IgD-negative memory B cell (primary cell): ENCODE results near the gene SBNO2. TPM values are rescaled to one million over a fixed set of nuclear protein-coding genes. Genes with fewer than 3 reads are reported as not detected.
A peak's percentile ranks its signal among the peaks of the same experiment; 100 is the strongest.

Experiments used
- H3K27ac Mint-ChIP-seq, 3 donors: one replicate each; pipeline ENCODE4 v1.8.0; 2020 to 2022; ENCODE audit warnings: mild to moderate bottlenecking in 3 of 3, mixed read lengths in 3 of 3, moderate library complexity in 1 of 3
- H3K27me3 Mint-ChIP-seq: one replicate; pipeline ENCODE4 v1.8.0; 2021; ENCODE audit warnings: mixed read lengths
- H3K36me3 Mint-ChIP-seq: one replicate; pipeline ENCODE4 v1.8.0; 2020; ENCODE audit warnings: mild to moderate bottlenecking, mixed read lengths
- H3K4me1 Mint-ChIP-seq, 3 donors: one replicate each; pipeline ENCODE4 v1.8.0; 2020 to 2022; ENCODE audit warnings: mixed read lengths in 3 of 3, mild to moderate bottlenecking in 1 of 3
- H3K4me3 Mint-ChIP-seq, 4 donors: one replicate each; pipeline ENCODE4 v1.8.0; 2020 to 2022; ENCODE audit warnings: mild to moderate bottlenecking in 4 of 4, mixed read lengths in 4 of 4, moderate library complexity in 3 of 4
- H3K9me3 Mint-ChIP-seq, 3 donors: one replicate each; pipeline ENCODE4 v1.8.0; 2020 to 2021; ENCODE audit warnings: mixed read lengths in 3 of 3, mild to moderate bottlenecking in 1 of 3
- polyA plus RNA-seq: library from polyadenylated mRNA; unstranded; fragments of 300-500 nt; fragmentation: Illumina TruSeq; gene quantifications from one replicate; pipeline ENCODE4 v1.2.3, GENCODE V29; 2021

Gene SBNO2
- polyA plus RNA-seq, 1 donor from 2014 or later = 2.1 TPM

DNA sequence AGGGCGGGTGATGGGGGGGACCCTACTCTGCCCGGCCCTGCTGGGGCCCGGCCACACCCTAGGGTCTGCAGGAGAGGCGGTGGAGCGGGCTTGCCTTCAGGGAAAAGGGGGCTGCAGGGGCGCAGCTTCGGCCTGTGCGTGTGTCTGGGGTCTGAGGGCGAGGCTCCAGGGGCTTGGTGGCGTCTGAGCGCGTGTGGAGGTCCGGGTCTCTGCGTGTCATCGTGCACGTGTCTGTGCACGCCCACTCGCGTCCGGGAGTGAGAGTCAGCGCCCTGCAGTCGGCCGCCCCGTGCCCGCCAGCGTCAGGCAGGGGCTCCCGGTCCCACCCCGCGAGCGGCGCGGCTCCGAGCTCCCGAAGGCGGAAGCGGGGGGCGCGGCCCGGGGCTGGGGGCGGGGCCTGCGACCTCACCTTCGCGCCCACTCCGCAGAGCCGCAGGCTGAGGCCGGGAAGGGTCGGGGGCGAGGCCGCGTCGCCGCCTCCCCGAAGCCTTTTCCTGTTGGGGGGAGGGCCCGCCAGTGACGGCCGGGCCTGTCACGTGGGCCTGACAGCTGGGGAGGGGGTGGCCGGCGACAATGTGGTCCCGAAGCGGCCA, 107.2 kb downstream of the SBNO2 start, which contains the start of gene ARHGAP45:
Gene ARHGAP45 (plus strand): TSS at position 420 of the 593 bp plus-strand sequence. CDS start 239 bp downstream, outside the sequence.
- peaks cover 7% of the 10 kb centered on the region for H3K36me3 Mint-ChIP-seq

DNA sequence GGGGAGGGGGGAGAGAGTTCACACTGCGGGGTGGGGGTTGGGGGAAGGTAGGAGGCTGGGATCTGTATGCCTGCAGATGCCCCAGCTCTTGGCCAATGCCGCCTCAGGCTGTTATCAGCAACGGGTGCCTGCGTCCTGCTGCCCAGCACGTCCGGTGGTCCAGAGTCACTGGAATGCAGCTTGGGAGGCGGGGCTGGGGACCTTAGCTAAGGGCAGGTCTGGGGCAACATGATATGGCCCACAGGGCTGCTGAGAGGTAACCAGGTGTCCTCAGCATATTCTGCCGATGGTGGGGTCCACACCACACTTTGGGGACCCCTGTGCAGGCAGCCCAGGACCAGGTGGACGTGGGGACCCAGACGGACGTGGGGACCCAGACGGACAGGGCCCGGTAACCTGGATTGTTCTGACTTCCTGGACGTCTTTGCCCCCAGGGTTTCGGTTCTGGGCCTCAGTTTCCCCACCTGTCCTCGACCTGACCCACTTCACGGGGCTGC, 107.8 kb downstream of the SBNO2 start:
- H3K4me1 Mint-ChIP-seq = peaks cover 6 to 24% (median 8%) of the 10 kb centered on the region in 3 donors
- H3K9me3 Mint-ChIP-seq = no peaks in the 10 kb centered on the region
- no peaks in the 10 kb centered on the region for H3K27me3 Mint-ChIP-seq
- peak overlapping the region in 3 of 4 donors; percentile 82 to 89 (median 85) for H3K4me3 Mint-ChIP-seq
- peaks cover 6% of the 10 kb centered on the region for H3K36me3 Mint-ChIP-seq
- H3K27ac Mint-ChIP-seq = peak overlapping the region; percentile 82 to 97 (median 88)

More for the DNA sequence above, 107.2 kb downstream of the SBNO2 start, which contains the start of gene ARHGAP45:
- Mint-ChIP-seq H3K9me3 (no peaks in the 10 kb centered on the region), H3K27ac (peak within 1 kb of the TSS; percentile 91 to 97 (median 92)), H3K27me3 (no peaks in the 10 kb centered on the region), H3K4me1 (peaks cover 8 to 27% (median 9%) of the 10 kb centered on the region in 3 donors), H3K4me3 (peak within 1 kb of the TSS; percentile 85 to 98 (median 94))

DNA sequence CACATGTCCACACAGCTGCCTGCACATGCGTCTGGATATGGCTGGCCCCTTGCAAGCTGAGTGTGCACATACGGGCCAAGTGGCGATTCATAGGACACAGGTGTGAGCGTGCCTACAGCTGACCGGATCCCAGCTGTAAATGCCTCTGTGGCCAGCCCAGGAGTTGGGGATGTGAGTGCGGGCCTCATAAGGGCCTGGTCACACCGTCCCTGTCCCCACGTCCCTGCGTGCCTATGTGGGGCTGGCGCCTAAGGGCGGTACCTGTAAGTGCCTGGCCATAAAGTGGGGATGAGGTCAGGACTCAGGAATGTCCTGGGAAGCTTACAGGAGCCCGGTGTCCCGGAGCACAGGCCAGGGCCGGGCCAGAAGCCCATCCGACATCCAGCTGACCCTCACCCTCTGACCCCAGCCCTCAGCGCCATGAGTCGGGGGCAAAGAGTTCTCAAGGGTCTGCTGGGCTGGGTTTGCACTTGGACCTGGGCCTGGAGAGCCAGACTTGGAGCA, 108.4 kb downstream of the SBNO2 start:
- Mint-ChIP-seq H3K36me3 (peaks cover 6% of the 10 kb centered on the region), H3K27me3 (no peaks in the 10 kb centered on the region), H3K4me3 (peak overlapping the region; percentile 25 to 85 (median 77)), H3K9me3 (no peaks in the 10 kb centered on the region), H3K27ac (peak overlapping the region; percentile 67 to 97 (median 82)), H3K4me1 (peaks cover 6 to 24% (median 8%) of the 10 kb centered on the region in 3 donors)

DNA sequence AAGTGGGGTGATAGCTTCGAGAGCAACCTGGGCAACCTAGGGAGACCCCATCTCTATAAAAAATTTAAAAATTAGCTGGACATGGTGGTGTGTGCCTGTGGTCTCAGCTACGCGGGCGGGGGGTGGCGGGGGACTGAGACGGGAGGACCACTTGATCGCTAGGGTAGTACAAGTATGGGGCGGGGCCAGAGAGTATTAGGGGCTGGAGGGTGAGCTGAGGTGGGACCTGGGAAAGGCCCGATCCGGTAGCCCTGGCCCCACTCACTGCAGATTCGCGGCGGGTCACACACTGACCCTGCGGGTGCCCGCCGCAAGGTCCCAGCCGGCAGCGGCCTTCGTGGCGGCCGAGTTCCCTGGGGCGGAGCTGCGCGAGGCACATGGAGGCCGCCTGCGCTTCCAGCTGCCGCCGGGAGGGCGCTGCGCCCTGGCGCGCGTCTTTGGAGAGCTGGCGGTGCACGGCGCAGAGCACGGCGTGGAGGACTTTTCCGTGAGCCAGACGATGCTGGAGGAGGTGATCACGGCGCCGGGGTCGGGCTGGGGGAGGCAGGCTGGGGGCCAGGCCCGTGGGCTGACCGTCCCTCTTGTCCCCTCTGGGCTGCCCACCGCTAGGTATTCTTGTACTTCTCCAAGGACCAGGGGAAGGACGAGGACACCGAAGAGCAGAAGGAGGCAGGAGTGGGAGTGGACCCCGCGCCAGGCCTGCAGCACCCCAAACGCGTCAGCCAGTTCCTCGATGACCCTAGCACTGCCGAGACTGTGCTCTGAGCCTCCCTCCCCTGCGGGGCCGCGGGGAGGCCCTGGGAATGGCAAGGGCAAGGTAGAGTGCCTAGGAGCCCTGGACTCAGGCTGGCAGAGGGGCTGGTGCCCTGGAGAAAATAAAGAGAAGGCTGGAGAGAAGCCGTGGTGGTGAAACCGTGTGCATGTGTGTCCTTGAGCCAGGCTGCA, 109.1 kb downstream of the SBNO2 start:
- Mint-ChIP-seq H3K27ac (peak overlapping the region in 2 of 3 donors; percentile 67 to 97), H3K4me1 (peaks cover 6 to 24% (median 8%) of the 10 kb centered on the region in 3 donors)

DNA sequence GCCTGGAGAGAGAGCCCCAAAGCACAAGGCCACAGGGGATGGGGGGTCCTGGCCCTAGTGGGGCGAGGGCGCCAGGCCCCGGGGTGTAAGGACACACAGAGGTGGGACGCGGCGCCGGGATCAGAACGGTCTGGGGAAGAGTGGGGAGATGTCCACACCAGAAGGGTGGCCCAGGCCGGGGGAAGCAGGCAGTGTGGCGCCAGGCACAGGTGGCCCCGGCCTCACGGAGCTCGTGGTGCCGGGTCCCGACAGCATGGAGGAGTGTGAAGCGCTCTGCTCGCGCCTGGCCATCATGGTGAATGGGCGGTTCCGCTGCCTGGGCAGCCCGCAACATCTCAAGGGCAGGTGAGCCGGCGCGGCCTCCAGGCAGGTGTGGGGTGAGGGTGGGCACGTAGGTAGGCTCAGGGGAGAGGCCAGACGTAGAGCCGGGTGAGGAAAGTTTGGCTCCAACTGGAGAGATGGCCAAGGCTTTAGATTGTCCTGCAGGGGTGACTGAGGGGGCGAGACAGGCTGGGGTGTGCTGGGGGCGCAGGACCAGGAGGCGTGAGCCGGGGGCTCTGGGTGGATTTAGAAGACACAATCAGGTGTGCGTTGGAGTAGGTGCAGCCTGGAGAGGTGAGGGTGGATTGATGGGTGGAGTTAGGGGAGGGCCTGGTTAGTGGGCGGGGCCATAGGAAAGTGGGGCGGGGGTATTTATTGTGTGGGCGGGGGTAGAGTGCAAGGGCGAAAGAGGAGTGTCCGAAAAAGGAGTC, 110.0 kb downstream of the SBNO2 start:
- Mint-ChIP-seq H3K4me1 (peaks cover 4 to 20% (median 6%) of the 10 kb centered on the region in 3 donors), H3K4me3 (no peak overlapping the region), H3K9me3 (no peaks in the 10 kb centered on the region), H3K36me3 (peaks cover 6% of the 10 kb centered on the region), H3K27me3 (no peaks in the 10 kb centered on the region), H3K27ac (peak overlapping the region in 2 of 3 donors; percentile 46 to 97)

More for the DNA sequence above, 109.1 kb downstream of the SBNO2 start:
- peaks cover 6% of the 10 kb centered on the region for H3K36me3 Mint-ChIP-seq
- no peaks in the 10 kb centered on the region for H3K9me3 Mint-ChIP-seq
- peak overlapping the region; percentile 72 to 85 (median 83) for H3K4me3 Mint-ChIP-seq
- no peaks in the 10 kb centered on the region for H3K27me3 Mint-ChIP-seq

DNA sequence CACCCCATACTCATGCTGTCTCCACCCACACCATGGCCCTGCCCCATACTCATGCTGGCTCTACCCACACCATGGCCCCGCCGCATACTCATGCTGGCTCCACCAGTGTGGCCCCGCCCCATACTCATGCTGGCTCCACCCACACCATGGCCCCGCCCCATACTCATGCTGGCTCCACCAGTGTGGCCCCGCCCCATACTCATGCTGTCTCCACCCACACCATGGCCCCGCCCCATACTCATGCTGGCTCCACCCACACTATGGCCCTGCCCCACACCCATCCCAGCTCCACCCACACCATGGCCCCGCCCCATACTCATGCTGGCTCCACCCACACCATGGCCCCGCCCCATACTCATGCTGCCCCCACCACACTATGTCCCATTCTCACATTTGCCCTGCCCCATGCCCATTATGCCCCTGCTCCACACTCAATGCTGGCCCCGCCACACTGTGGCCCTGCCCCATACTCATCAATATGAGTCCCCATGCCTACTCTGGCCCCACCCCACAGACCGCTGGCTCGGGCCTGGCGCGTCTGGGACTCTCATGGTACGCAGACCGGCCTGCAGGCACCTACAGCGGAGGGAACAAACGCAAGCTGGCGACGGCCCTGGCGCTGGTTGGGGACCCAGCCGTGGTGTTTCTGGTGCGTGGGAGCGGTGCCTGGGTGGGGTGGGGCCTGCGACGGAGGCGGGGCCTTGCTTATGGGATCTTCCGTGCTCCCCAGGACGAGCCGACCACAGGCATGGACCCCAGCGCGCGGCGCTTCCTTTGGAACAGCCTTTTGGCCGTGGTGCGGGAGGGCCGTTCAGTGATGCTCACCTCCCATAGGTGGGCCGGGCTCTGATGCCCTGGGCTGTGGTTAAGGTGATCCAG, 110.8 kb downstream of the SBNO2 start:
- H3K4me1 Mint-ChIP-seq = peaks cover 2 to 20% (median 3%) of the 10 kb centered on the region in 3 donors
- H3K4me3 Mint-ChIP-seq = peak overlapping the region in 1 of 4 donors; percentile 60
- peak overlapping the region in 1 of 3 donors; percentile 45 for H3K27ac Mint-ChIP-seq

DNA sequence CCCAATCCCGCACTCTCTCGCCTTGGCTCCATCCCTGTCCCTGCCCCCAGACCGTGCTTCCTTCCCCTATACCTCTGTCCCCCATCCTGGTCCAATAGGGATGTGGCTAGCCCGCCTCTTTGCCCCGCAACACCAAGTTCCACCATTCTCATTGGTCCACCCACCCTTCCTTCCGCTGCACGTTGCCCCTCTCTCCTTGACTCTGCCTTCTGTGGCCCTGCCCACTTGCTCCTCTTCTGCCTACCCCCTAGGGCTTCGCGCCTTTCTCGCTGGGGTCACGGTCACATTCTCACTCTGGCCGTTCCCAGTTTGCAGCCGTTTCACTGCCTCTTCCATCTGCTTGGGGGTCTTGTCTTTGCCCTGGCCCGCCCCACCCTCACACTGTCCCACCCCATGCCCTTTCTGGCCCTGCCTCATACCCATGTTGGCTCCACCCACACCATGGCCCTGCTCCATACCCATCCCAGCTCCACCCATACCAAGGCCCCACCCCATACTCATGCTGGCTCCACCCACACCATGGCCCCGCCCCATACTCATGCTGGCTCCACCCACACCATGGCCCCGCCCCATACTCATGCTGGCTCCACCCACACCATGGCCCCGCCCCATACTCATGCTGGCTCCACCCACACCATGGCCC, 111.6 kb downstream of the SBNO2 start:
- peaks cover 7% of the 10 kb centered on the region for H3K36me3 Mint-ChIP-seq
- H3K9me3 Mint-ChIP-seq = no peaks in the 10 kb centered on the region
- no peaks in the 10 kb centered on the region for H3K27me3 Mint-ChIP-seq
- peaks cover 9 to 27% (median 10%) of the 10 kb centered on the region in 3 donors for H3K4me1 Mint-ChIP-seq
- no peak overlapping the region for H3K4me3 Mint-ChIP-seq
- peak overlapping the region in 1 of 3 donors; percentile 57 for H3K27ac Mint-ChIP-seq

More for the DNA sequence above, 110.8 kb downstream of the SBNO2 start:
- H3K36me3 Mint-ChIP-seq = peaks cover 3% of the 10 kb centered on the region
- H3K9me3 Mint-ChIP-seq = no peaks in the 10 kb centered on the region
- H3K27me3 Mint-ChIP-seq = no peaks in the 10 kb centered on the region

DNA sequence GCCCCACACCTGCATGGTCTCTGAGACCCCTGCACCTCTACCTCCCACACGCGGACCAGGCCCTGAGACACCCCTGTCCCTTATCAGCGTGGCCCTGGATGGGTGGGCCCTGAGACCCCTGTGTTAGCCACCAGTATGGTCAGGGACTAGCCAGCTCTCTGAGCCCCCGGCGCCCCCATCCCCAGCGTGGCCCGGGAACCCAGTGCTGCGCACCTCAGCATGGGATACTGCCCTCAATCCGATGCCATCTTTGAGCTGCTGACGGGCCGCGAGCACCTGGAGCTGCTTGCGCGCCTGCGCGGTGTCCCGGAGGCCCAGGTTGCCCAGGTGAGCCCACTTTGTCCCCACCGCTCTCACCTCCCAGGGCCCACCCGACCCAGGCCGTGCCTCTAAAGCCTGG, 112.1 kb downstream of the SBNO2 start:
- no peak overlapping the region for H3K4me3 Mint-ChIP-seq
- H3K27ac Mint-ChIP-seq = peak overlapping the region in 1 of 3 donors; percentile 57
- peaks cover 13 to 32% (median 15%) of the 10 kb centered on the region in 3 donors for H3K4me1 Mint-ChIP-seq
- peaks cover 7% of the 10 kb centered on the region for H3K36me3 Mint-ChIP-seq
- no peaks in the 10 kb centered on the region for H3K27me3 Mint-ChIP-seq
- H3K9me3 Mint-ChIP-seq = no peaks in the 10 kb centered on the region

DNA sequence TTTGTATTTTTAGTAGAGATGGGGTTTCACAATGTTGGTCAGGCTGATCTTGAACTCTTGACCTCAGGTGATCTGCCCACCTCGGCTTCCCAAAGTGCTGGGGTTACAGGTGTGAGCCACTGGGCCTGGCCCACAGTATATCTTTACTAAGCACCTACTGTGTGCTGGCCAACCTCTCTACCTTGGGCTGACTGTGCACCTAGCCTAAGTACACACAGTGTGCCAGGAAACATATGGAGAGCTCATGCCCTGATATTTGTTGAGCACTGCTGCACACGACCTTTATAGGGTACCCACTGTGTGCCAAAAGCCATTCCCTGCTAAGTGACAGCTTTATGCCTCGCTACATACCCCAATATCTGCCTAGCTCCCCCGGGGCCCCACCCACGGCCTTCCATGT, 113.4 kb downstream of the SBNO2 start:
- H3K4me1 Mint-ChIP-seq = peaks cover 13 to 35% (median 16%) of the 10 kb centered on the region in 3 donors
- no peak overlapping the region for H3K4me3 Mint-ChIP-seq
- no peaks in the 10 kb centered on the region for H3K27me3 Mint-ChIP-seq
- no peaks in the 10 kb centered on the region for H3K9me3 Mint-ChIP-seq
- H3K36me3 Mint-ChIP-seq = peaks cover 7% of the 10 kb centered on the region
- H3K27ac Mint-ChIP-seq = no peak overlapping the region

DNA sequence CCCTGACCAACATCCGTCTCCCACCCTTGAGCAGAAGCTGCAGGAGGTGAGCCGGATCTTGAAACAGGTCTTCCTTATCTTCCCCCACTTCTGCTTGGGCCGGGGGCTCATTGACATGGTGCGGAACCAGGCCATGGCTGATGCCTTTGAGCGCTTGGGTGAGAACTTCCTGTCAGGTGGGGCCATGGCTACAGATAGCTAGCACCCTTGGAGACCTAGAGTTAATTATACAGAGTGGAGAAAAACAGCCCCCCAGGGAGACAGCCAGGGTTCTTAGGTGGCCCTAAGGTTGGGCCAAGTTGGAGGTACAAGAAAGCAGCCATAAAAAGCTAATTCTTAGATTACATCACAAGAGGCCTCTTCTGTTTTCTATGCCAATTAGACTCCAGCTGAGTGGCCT, 116.0 kb downstream of the SBNO2 start:
- H3K4me3 Mint-ChIP-seq = no peak overlapping the region
- H3K9me3 Mint-ChIP-seq = no peaks in the 10 kb centered on the region
- peaks cover 13 to 18% (median 14%) of the 10 kb centered on the region in 3 donors for H3K4me1 Mint-ChIP-seq
- no peaks in the 10 kb centered on the region for H3K27me3 Mint-ChIP-seq
- peaks cover 7% of the 10 kb centered on the region for H3K36me3 Mint-ChIP-seq
- peak overlapping the region; percentile 16 to 35 (median 27) for H3K27ac Mint-ChIP-seq
